BJ (cell line): ENCODE measurements around the gene AK4. TPM values are rescaled to one million over a fixed set of nuclear protein-coding genes. Genes with fewer than 3 reads are reported as not detected.
"Not testable (repeated sequence)": the region's sequence is repeated elsewhere in the genome, so short reads cannot be mapped to it uniquely, and the experiment has no call there.

Experiments used
- CTCF ChIA-PET: fragments of 350-600 bp; formaldehyde crosslinking; extraction: SDS; loops from one replicate; lab custom pipeline; 2021; ENCODE audit warnings: antibody characterized with exemption, inconsistent platforms; lab: Yijun Ruan, JAX
- POLR2A ChIA-PET: fragments of 300-600 bp; sonication (Branson Sonifier 250); formaldehyde crosslinking; extraction: SDS; loops from one replicate; lab custom pipeline; 2021; ENCODE audit warnings: antibody characterized with exemption; lab: Charles Lee
- DNase-seq: peaks from one replicate; pipeline ENCODE4 v3.0.0-alpha.2; 2011; ENCODE audit warnings: low read depth
- H3K27me3 ChIP-seq: 2 replicates; pipeline ENCODE4 v1.6.0; 2011; ENCODE audit warnings: low read length; ENCODE audit not compliant: control insufficient read depth, insufficient read depth
- H3K36me3 ChIP-seq: 2 replicates; pipeline ENCODE4 v1.5.1; 2011; ENCODE audit warnings: low read length; ENCODE audit not compliant: control insufficient read depth, insufficient read depth
- H3K4me3 ChIP-seq: 2 replicates; pipeline ENCODE4 v1.5.1; 2011; ENCODE audit warnings: low read depth, mild to moderate bottlenecking, control low read depth, low read length
- polyA plus RNA-seq: library from polyadenylated mRNA; depleted of rRNA; stranded (reverse); fragments of >200 nt; gene quantifications from 2 replicates; pipeline ENCODE4 v1.2.3, GENCODE V29; 2011
- TF ChIP-seq, protein P1 (sequence below): IDR thresholded peaks from 2 replicates; pipeline ENCODE4 v1.5.1; 2011; ENCODE audit warnings: low read depth, mild to moderate bottlenecking, control low read depth, inconsistent platforms, low read length, moderate library complexity; ENCODE audit not compliant: insufficient read depth

The AK4 gene
- polyA plus RNA-seq, 1 experiment: 11.9 TPM

- ChIA-PET CTCF (interaction anchor here (0.6 to 3.4 kb wide), 7 partner anchors 14 to 455 kb away, joined by 3 to 15 read pairs (median 4); no protein-coding TSS in a partner anchor), POLR2A (no interaction called here)
- no peak for DNase-seq
These were observed 84.5 kb downstream of the AK4 start for GRCh38 chr1:65232461-65232990.

DNA sequence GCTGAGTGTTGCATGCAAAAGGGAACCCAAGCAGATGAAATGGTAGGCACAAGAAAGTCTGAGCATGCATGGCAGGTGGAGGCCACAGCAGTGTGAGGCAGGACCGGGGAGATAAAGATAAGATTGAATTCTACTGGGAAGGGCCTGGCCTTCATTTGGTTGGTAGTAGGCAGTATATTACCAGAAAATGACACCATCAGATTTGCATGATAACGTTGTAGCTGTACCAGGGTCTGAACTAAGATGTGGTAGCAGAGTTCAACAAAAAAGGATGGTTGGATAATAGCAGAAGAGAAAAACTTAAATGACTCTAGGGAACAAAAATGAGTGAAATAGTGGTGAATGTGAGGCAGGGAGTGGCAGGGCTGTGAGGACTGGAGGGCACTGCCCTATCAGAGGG is 85.8 kb downstream of the AK4 start:
- TF ChIP-seq, protein P1, sequence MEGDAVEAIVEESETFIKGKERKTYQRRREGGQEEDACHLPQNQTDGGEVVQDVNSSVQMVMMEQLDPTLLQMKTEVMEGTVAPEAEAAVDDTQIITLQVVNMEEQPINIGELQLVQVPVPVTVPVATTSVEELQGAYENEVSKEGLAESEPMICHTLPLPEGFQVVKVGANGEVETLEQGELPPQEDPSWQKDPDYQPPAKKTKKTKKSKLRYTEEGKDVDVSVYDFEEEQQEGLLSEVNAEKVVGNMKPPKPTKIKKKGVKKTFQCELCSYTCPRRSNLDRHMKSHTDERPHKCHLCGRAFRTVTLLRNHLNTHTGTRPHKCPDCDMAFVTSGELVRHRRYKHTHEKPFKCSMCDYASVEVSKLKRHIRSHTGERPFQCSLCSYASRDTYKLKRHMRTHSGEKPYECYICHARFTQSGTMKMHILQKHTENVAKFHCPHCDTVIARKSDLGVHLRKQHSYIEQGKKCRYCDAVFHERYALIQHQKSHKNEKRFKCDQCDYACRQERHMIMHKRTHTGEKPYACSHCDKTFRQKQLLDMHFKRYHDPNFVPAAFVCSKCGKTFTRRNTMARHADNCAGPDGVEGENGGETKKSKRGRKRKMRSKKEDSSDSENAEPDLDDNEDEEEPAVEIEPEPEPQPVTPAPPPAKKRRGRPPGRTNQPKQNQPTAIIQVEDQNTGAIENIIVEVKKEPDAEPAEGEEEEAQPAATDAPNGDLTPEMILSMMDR: no peak
- Histone ChIP-seq H3K36me3 (no peaks in the 10 kb centered on the region), H3K4me3 (no peak overlapping the region), H3K27me3 (no peaks in the 10 kb centered on the region)
- ChIA-PET CTCF (interaction anchor here (0.6 to 3.4 kb wide), 3 partner anchors 14 to 682 kb away, joined by 3 to 15 read pairs (median 5); no protein-coding TSS in a partner anchor), POLR2A (no interaction called here)
- no peak for DNase-seq

More at GRCh38 chr1:65232461-65232990, 84.5 kb downstream of the AK4 start:
- no peak overlapping the region for H3K4me3 ChIP-seq
- no peaks in the 10 kb centered on the region for H3K27me3 ChIP-seq
- TF ChIP-seq, protein P1: no peak
- H3K36me3 ChIP-seq: no peaks in the 10 kb centered on the region

- Histone ChIP-seq H3K4me3 (no peak overlapping the region), H3K36me3 (no peaks in the 10 kb centered on the region), H3K27me3 (no peaks in the 10 kb centered on the region)
- POLR2A ChIA-PET: no interaction called here
- no peak for DNase-seq
- CTCF ChIA-PET: interaction anchor here (0.8 to 2.1 kb wide), 11 partner anchors 12 to 456 kb away, joined by 3 to 23 read pairs (median 4); no protein-coding TSS in a partner anchor
- TF ChIP-seq, protein P1: peak; percentile 53
These were observed 88.1 kb downstream of the AK4 start for GRCh38 chr1:65235867-65236805.

DNA sequence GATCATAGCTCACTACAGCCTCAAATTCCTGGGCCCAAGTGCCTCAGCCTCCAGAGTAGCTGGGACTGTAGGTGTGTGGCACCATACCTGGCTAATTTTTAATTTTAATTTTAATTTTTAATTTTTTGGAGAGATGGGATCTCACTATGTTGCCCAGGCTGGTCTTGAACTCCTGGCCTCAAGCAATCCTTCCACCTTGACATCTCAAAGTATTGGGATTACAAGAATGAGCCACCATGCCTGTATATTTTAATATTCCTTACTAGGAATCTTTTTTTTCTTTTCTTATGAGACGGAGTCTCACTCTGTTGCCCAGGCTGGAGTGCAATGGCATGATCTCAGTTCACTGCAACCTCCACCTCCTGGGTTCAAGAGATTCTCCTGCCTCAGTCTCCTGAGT is 89.1 kb downstream of the AK4 start:
- H3K27me3 ChIP-seq, DNase-seq, H3K4me3 ChIP-seq, H3K36me3 ChIP-seq: not testable (repeated sequence)
- ChIA-PET POLR2A (interaction anchor here (0.7 kb wide), 1 partner anchor 454 kb away, joined by 3 read pairs; no protein-coding TSS in a partner anchor), CTCF (interaction anchor here (0.7 to 2.1 kb wide), 8 partner anchors 13 to 450 kb away, joined by 3 to 23 read pairs (median 4); no protein-coding TSS in a partner anchor)

DNA sequence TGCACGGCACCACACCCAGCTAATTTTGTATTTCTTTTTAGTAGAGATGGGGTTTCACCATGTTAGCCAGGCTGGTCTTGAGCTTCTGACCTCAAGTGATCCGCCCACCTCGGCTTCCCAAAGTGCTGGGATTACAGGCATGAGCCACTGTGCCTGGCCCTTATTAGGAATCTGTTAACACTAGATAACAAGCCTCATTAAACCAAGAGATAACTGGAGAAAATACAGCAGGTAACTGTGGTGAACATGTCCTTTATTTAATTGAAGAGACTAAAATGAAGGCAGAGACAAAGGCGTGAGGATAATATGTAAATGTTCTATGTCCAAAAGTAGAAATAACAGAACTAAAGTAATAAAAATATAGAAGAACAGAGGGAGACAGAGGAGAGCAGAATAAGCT is 89.5 kb downstream of the AK4 start:
- DNase-seq: no peak
- Histone ChIP-seq H3K4me3 (no peak overlapping the region), H3K36me3 (no peaks in the 10 kb centered on the region), H3K27me3 (no peaks in the 10 kb centered on the region)
- ChIA-PET POLR2A (interaction anchor here (0.7 kb wide), 1 partner anchor 454 kb away, joined by 3 read pairs; no protein-coding TSS in a partner anchor), CTCF (interaction anchor here (0.7 to 1.2 kb wide), 2 partner anchors 72 to 78 kb away, joined by 3 read pairs; no protein-coding TSS in a partner anchor)
- TF ChIP-seq, protein P1: no peak
